Neural cell (in vitro differentiated cells): ENCODE results near the gene PACSIN2.

Experiments
- EP300 ChIP-seq: fragments of 450-650 bp; conservative IDR thresholded peaks from 2 replicates; pipeline ENCODE4 v1.6.1; 2014; ENCODE audit warnings: antibody characterized with exemption, mild to moderate bottlenecking, moderate library complexity; ENCODE audit not compliant: poor library complexity, severe bottlenecking
- POLR2AphosphoS5 ChIP-seq: IDR thresholded peaks from 2 replicates; pipeline ENCODE4 v1.6.1; 2012
- RAD21 ChIP-seq: fragments of 450-650 bp; conservative IDR thresholded peaks from 2 replicates; pipeline ENCODE4 v1.6.1; 2014; ENCODE audit warnings: antibody characterized with exemption, mild to moderate bottlenecking, moderate library complexity
- TF ChIP-seq, protein P1 (sequence below): fragments of 450-650 bp; IDR thresholded peaks from 2 replicates; pipeline ENCODE4 v1.5.1; 2014; ENCODE audit warnings: antibody characterized with exemption, mild to moderate bottlenecking, moderate library complexity; ENCODE audit not compliant: poor library complexity, severe bottlenecking

DNA sequence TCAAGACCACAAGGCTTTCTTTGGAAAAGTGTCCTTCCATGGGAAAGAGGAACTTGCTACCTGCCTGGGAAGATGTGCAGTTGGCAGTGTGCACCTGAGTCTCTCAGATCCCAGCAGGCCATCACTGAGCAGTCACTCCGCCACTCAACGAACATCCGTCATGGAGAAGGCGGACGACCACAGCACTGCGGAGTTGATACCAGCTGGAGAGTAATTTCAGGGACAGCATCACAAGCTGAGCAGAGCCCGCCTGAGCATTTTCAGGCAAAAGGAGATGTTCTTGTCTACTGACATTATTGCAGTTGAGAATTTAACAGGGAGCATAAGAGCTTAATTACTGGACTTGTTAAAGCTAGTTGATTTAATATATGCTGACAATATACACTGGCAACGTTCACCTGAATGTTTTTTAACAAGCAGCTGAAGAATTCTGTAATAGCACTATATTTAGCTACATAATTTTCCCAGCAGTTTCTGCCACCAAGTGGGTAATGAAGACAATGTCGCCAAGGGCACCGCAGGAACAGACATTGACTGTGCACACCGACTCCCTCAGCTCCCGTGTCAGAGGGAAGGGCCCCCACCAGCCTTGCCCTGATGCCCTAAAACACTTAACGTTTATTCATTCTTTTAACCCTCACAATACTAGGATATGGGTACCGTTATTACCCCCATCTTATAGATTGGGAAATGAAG is 105.4 kb downstream of the PACSIN2 start:
- TF ChIP-seq, protein P1, sequence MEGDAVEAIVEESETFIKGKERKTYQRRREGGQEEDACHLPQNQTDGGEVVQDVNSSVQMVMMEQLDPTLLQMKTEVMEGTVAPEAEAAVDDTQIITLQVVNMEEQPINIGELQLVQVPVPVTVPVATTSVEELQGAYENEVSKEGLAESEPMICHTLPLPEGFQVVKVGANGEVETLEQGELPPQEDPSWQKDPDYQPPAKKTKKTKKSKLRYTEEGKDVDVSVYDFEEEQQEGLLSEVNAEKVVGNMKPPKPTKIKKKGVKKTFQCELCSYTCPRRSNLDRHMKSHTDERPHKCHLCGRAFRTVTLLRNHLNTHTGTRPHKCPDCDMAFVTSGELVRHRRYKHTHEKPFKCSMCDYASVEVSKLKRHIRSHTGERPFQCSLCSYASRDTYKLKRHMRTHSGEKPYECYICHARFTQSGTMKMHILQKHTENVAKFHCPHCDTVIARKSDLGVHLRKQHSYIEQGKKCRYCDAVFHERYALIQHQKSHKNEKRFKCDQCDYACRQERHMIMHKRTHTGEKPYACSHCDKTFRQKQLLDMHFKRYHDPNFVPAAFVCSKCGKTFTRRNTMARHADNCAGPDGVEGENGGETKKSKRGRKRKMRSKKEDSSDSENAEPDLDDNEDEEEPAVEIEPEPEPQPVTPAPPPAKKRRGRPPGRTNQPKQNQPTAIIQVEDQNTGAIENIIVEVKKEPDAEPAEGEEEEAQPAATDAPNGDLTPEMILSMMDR, result peak; percentile 58
- TF ChIP-seq EP300 (peak; percentile 71), POLR2AphosphoS5 (peak; percentile 66), RAD21 (peak; percentile 50)
